CD4-positive, alpha-beta T cell treated with Interferon alpha-2 for 1 hour (primary cell): ENCODE measurements around the gene PSTPIP1.

Experiments
- DNase-seq, 2 donors: peaks; one replicate each; pipeline ENCODE4 v3.0.0-alpha.2; 2020 to 2022

Gene PSTPIP1

DNA sequence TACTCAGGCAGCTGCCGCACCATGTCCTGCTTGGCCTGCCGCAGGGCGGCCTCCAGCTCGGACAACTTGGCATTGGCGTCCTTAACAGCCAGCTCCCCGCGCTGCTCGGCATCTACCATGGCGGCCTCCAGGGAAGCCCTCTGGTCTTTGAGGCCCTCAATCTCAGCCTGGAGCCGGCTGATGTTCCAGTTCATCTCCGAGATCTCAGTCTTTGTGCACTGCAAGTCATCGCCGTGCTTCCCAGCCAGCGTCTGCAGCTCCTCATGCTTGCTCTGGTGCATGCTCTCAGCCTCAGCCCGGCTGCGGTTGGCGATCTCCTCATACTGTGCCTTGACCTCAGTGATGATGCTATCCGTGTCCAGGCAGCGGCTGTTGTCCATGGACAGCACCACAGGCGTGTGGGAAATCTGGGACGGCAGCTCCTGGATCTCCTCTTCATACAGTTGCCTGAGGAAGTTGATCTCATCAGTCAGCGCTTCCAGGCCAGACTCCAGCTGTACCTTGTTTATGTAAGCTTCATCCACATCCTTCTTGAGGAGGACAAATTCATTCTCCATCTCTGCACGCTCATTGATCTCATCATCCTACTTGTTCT lies 15.5 kb upstream of the PSTPIP1 start:
- no peak for DNase-seq

- DNase-seq, result no peak
These were observed 14.9 kb upstream of the PSTPIP1 start for GRCh38 chr15:76979996-76980520.

- no peak for DNase-seq
These were observed 12.6 kb upstream of the PSTPIP1 start for GRCh38 chr15:76982356-76982755.

DNA sequence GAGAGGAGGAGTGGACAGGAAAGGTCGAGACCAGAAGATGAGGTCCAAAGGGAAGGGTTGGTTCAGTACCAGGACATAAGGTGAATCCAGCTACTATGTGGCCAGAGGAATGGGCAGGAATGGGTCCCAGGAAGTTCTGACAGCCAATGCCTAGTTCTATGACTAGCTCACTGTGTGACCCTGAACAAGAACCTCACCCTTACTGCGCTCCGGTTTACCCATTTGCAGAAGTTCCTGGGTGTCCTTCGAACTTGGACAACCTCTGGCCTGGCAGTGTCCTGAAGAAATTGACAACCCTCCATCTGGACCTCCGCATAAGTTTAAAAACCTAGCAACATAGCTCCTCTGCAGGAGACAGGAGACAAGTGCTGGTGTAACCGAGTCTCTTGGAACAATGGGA lies 12.2 kb upstream of the PSTPIP1 start:
- no peak for DNase-seq

DNA sequence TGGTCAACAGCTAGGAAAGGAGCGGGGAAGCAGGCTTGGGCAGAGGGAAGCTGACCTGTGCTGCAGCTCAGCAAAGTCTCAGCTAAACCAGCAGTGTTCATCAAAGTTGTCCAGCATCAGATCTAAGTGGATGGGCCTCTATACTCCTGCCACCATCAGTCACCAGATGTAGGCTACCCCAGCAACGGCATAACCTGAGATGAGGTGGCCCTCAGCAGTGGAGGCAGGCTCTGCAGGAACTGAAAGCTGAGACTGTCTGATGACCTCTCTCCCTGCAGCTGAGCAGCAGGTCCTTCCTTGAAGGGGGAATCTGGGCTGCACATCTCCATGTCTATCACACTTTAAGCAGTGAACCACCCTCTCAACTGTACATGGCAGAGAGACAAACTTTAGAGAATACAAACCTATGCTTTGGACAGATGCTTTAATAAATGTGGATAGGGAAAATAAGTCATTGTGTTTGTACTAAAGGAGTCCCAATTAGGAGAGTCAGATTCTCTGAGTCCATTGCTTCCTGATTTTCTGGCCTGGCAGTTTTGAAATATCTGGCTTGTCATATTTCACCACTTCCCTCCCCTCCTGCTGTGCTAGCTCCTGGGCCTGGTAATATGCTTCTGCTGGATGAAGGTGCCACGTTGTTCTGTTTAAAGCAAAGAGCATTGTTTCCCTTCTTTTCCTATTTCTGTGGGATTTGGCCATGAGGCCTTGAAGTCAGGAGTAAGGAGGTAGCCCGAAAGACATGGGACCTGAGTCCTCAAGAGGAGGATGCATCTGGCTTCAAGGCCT lies 11.1 kb upstream of the PSTPIP1 start:
- no peak for DNase-seq

- no peak for DNase-seq
These were observed 8.2 kb upstream of the PSTPIP1 start for GRCh38 chr15:76986743-76987142.

- DNase-seq, result no peak
These were observed 7.7 kb upstream of the PSTPIP1 start for GRCh38 chr15:76987276-76987675.

GRCh38 chr15:76987896-76988860 lies 6.7 kb upstream of the PSTPIP1 start:
- no peak for DNase-seq

GRCh38 chr15:76988867-76989780 lies 5.8 kb upstream of the PSTPIP1 start:
- no peak for DNase-seq

- DNase-seq, result no peak
These were observed 3.9 kb upstream of the PSTPIP1 start for GRCh38 chr15:76991048-76991447.

GRCh38 chr15:76991741-76992645 lies 2.9 kb upstream of the PSTPIP1 start:
- peak in 1 of 2 donors; percentile 43 for DNase-seq

- no peak for DNase-seq
These were observed 1.7 kb upstream of the PSTPIP1 start for GRCh38 chr15:76993114-76993725.

- peak; percentile 52 to 61 for DNase-seq
These were observed 925 bp upstream of the PSTPIP1 start for GRCh38 chr15:76994001-76994400.

DNA sequence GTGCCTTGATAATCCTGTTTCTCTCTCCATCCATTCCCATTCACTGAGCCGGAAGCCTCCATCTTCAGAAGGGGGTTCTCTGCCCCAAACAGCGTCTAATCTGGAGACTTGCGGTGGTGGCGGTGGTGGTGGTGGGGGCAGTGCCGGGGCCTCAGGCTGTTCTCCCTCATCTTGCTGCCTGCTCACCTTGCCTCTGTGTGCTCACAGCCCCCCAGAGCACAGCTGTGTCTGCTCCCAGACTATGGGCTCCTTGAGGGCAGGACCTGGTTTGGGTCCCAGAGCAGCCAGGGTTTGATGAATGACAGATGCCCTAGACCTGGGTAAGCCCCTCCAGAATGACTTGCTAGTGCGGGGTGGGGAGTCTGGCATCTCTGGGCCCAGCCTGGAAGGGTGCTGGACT lies 430 bp upstream of the PSTPIP1 start:
- peak in 1 of 2 donors; percentile 28 for DNase-seq

GRCh38 chr15:76996076-76996525 lies 1.2 kb downstream of the PSTPIP1 start:
- no peak for DNase-seq

DNA sequence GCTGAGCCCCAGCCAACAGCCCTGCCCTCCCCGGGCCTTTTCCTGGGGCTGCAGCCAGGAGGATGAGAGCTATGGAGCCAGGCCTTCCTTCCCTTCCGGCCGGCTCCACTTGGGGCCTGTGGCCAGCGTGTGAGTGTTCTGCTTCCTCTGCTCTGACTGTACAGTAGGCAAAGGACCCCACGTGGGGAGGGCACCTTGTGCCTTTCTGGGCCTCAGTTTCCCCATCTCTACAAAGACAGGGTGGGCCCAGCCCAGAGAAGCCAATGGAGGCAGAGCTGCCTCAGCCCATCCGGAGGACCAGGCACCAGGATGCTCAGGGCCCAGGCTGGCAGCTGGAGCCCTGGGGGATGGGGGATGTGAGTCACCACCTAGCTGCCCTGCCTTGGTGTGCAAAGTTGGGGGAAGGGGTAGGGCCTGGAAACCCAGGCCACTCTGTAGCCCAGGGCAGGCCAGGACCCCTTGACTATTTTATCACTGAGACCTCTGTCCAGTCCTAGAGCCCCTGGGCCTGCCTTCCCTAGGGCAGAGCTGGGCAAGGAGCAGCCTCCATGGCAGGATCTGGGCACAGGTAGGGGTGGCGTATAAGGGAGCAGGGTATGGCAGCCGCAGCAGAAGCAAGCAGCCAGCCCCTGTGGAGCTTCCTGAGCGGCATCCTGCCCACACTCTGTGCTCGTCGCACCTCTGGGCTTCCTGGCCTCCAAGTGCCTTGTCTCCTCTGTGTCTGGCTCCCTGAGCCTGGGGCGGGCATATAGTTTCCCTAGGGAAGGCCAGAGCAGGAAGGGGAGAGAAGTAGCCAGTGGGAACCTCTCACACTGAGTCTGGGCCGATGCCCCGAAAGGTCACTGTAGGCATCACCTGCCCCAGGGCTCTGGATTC lies 1.8 kb downstream of the PSTPIP1 start:
- DNase-seq, result peak in 1 of 2 donors; percentile 47

DNA sequence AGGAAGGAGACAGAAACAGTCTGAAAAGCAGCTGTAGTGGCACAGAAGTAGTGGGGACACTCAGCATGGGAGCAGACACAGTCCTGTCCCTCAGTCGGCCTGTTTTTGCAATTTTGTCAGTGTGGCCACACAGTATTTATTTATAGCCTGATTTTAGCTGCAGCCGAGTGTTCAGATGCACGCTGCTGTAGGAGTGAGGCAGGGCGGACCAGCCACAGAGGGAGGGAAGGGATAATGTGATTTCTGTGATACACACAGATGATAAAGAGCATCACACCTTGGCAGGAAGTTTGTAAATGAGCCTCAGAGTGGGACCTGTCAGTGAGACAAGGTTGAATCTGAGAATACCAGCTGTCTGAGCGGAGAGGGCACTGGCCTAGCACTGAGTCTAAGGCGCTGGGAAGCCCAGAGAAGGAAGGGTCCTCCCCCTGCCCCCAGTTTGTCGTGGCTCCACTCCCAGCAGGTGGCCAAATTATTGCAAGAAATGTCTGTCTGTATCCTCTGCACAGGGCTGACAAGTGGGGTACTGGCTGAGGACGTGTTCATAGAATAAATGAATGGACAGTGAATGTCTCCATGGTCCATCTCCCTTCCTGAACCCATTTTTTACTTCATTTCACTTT lies 3.8 kb downstream of the PSTPIP1 start:
- DNase-seq, result peak in 1 of 2 donors; percentile 39

DNA sequence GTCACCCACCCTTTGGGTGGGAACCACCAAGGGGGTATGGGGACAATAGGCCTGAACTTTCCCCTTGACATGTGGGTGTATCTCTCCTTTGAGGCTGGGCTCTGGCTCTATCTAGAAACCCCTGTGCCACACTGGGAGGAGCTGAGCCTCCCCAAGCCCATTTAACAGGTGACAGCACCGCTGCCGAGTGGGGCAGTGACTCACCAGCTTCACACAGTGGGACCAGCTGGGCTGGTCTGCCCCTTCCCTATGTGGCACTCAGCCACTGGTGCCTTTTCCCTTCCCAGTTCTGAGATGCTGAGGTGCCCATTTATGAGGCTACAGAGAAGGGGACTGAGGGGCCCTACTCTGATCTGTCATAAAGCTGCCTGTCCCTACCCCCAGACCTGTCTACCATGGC lies 5.1 kb downstream of the PSTPIP1 start:
- no peak for DNase-seq

DNA sequence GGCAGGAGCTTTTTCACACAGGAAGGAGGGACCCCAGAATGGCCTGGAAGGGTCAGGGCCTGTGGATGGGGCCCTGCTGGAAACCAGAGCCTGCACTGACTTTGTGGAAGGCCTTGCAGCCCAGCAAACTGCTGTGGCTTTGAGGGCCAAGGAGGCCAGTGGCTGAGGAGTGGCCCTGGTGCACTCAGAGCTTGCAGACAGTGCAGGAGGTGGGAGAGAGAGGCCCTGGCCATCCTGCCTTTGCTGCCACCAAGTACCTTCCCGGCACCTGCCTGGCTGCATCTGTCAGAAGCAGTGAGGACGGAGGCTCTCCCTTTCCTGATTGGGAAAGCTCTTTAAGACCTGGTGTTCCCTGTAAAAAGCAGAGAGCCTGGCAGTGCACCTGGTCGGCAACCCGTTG lies 6.4 kb downstream of the PSTPIP1 start:
- no peak for DNase-seq
